Liver (tissue), 9 donors: Measurements from ENCODE around the gene KPNA6. TPM values are rescaled to one million over a fixed set of nuclear protein-coding genes. Genes with fewer than 3 reads are reported as not detected.

ENCODE experiments used
- DNase-seq: peaks from one replicate; pipeline ENCODE4 v3.0.0-alpha.2; 2017; ENCODE audit warnings: low spot score
- H3K27ac ChIP-seq, 2 donors: one replicate each; pipeline ENCODE4 v1.7.0; 2013; ENCODE audit warnings: inconsistent platforms in 2 of 2, low read length in 2 of 2, control low read depth in 1 of 2, low read depth in 1 of 2, mild to moderate bottlenecking in 1 of 2
- H3K27me3 ChIP-seq, 4 donors: one replicate each; pipeline versions ENCODE4 v1.6.1 to v1.7.0; 2013; ENCODE audit warnings: low read length in 3 of 4, inconsistent platforms in 1 of 4, mild to moderate bottlenecking in 1 of 4, moderate library complexity in 1 of 4; ENCODE audit not compliant: control insufficient read depth in 4 of 4, insufficient read depth in 4 of 4
- H3K36me3 ChIP-seq, 4 donors: one replicate each; pipeline versions ENCODE4 v1.6.1 to v1.7.0; 2013; ENCODE audit warnings: low read length in 3 of 4, mild to moderate bottlenecking in 3 of 4, low read depth in 1 of 4, moderate library complexity in 1 of 4; ENCODE audit not compliant: control insufficient read depth in 4 of 4, insufficient read depth in 3 of 4
- H3K4me1 ChIP-seq, 4 donors: one replicate each; pipeline versions ENCODE4 v1.6.1 to v1.7.0; 2013; ENCODE audit warnings: low read length in 3 of 4, mild to moderate bottlenecking in 3 of 4, moderate library complexity in 1 of 4; ENCODE audit not compliant: control insufficient read depth in 4 of 4, insufficient read depth in 4 of 4
- H3K4me3 ChIP-seq, 3 donors: one replicate each; pipeline versions ENCODE4 v1.6.1 to v1.7.0; 2013; ENCODE audit warnings: low read length in 3 of 3, control low read depth in 1 of 3, low read depth in 1 of 3, mild to moderate bottlenecking in 1 of 3
- H3K9ac ChIP-seq, 2 donors: one replicate each; pipeline ENCODE4 v1.7.0; 2013; ENCODE audit warnings: low read length in 2 of 2, mild to moderate bottlenecking in 2 of 2, moderate library complexity in 2 of 2, control low read depth in 1 of 2, low read depth in 1 of 2
- H3K9me3 ChIP-seq, 4 donors: one replicate each; pipeline versions ENCODE4 v1.6.1 to v1.7.0; 2013; ENCODE audit warnings: low read length in 3 of 4; ENCODE audit not compliant: control insufficient read depth in 4 of 4
- EGR1 ChIP-seq, 2 donors: IDR thresholded peaks; 2 replicates each; pipeline ENCODE4 v1.6.1; 2016 to 2018; ENCODE audit warnings: antibody characterized with exemption in 2 of 2, low read depth in 2 of 2
- FOXA2 ChIP-seq: IDR thresholded peaks from 2 replicates; pipeline ENCODE4 v1.6.1; 2016; ENCODE audit warnings: antibody characterized with exemption
- GABPA ChIP-seq, 2 donors: IDR thresholded peaks in 1 of 2; conservative IDR thresholded peaks in 1 of 2; 2 replicates each; pipeline ENCODE4 v1.6.1; 2016; ENCODE audit warnings: antibody characterized with exemption in 2 of 2, mild to moderate bottlenecking in 1 of 2, moderate library complexity in 1 of 2
- HNF4A ChIP-seq, 2 donors: conservative IDR thresholded peaks; 2 replicates each; pipeline ENCODE4 v1.6.1; 2016; ENCODE audit warnings: antibody characterized with exemption in 2 of 2, mild to moderate bottlenecking in 2 of 2
- HNF4G ChIP-seq: IDR thresholded peaks from 2 replicates; pipeline ENCODE4 v1.6.1; 2016; ENCODE audit warnings: antibody characterized with exemption
- JUND ChIP-seq, 2 donors: IDR thresholded peaks; 2 replicates each; pipeline ENCODE4 v1.6.1; 2016; ENCODE audit warnings: antibody characterized with exemption in 2 of 2
- RAD21 ChIP-seq, 2 donors: IDR thresholded peaks; 2 replicates each; pipeline ENCODE4 v1.6.1; 2016; ENCODE audit warnings: antibody characterized with exemption in 2 of 2, mild to moderate bottlenecking in 2 of 2
- TAF1 ChIP-seq: conservative IDR thresholded peaks from 2 replicates; pipeline ENCODE4 v1.6.1; 2016; ENCODE audit warnings: antibody characterized with exemption, mild to moderate bottlenecking
- YY1 ChIP-seq: IDR thresholded peaks from 2 replicates; pipeline ENCODE4 v1.6.1; 2016; ENCODE audit warnings: antibody characterized with exemption, mild to moderate bottlenecking
- ZBTB33 ChIP-seq: IDR thresholded peaks from 2 replicates; pipeline ENCODE4 v1.6.1; 2016; ENCODE audit warnings: antibody characterized with exemption
- WGBS: extraction: QIAGEN DNeasy Blood & Tissue Kit; methylation state at CpG from one replicate; pipeline ENCODE4 v1.1.7; 2013; 5-methylcytosine and 5-hydroxymethylcytosine counted together
- polyA plus RNA-seq, 2 donors: library from polyadenylated mRNA; stranded (reverse) in 1 of 2; unstranded in 1 of 2; fragments of 200-250 nt in 1 of 2; fragments of >200 nt in 1 of 2; fragmentation: Nextera tagmentation in 1 of 2; extraction: Ambion mirVana in 1 of 2; gene quantifications; one replicate each; pipeline versions ENCODE4 v1.2.1 to v1.2.3, GENCODE V29; 2013 to 2015
- total RNA-seq, 2 donors: library from RNA; depleted of rRNA; stranded (reverse); fragments of >200 nt; gene quantifications; one replicate each; pipeline ENCODE4 v1.2.3, GENCODE V29; 2014
- TF ChIP-seq, protein P1 (sequence below): IDR thresholded peaks from 2 replicates; pipeline ENCODE4 v1.6.1; 2016; ENCODE audit warnings: antibody characterized with exemption, mild to moderate bottlenecking
- TF ChIP-seq, protein P2 (sequence below): IDR thresholded peaks from 2 replicates; pipeline ENCODE4 v1.6.1; 2016; ENCODE audit warnings: antibody characterized with exemption
- TF ChIP-seq, protein P3 (sequence below): fragments of 150-350 bp; IDR thresholded peaks from 2 replicates; pipeline ENCODE4 v1.5.1; 2017; ENCODE audit warnings: improper control_type of control experiment, low read depth, low read length; ENCODE audit not compliant: missing input control
- donor health status: healthy.
- donor health status: healthy.
- donor health status: healthy.
- donor health status: healthy.
- donor health status: healthy.

Gene KPNA6
- total and polyA plus RNA-seq, 4 donors, result 9.3 to 23.2 (median 16.7) TPM

GRCh38 chr1:32105338-32105737 is 2.5 kb upstream of the KPNA6 start:
- peaks cover 3 to 15% (median 11%) of the 10 kb centered on the region in 4 donors for H3K4me1 ChIP-seq
- 98% methylated on average over 1 of the region's 1 CpG for WGBS
- no peaks in the 10 kb centered on the region for H3K27me3 ChIP-seq
- peaks cover 0 to 6% (median 0%) of the 10 kb centered on the region in 4 donors for H3K36me3 ChIP-seq
- no peak overlapping the region for H3K27ac ChIP-seq
- TF ChIP-seq EGR1 (IDR thresholded peaks at IDR 0.05; ENCODE audit: low read depth in 2 of 2) (no peak), GABPA (IDR thresholded peaks at IDR 0.05 in 1 of 2, conservative IDR thresholded peaks at IDR 0.05 in 1 of 2) (no peak), HNF4A (conservative IDR thresholded peaks at IDR 0.05) (no peak), RAD21 (IDR thresholded peaks at IDR 0.05) (no peak), JUND (IDR thresholded peaks at IDR 0.05) (no peak), FOXA2 (no peak)
- H3K9me3 ChIP-seq, result no peaks in the 10 kb centered on the region
- H3K9ac ChIP-seq, result no peak overlapping the region
- no peak for DNase-seq
- H3K4me3 ChIP-seq, result no peak overlapping the region

- TF ChIP-seq HNF4G (no peak), FOXA2 (no peak), ZBTB33 (no peak), TAF1 (no peak), YY1 (no peak), HNF4A (conservative IDR thresholded peaks at IDR 0.05) (no peak)
- TF ChIP-seq, protein P1, sequence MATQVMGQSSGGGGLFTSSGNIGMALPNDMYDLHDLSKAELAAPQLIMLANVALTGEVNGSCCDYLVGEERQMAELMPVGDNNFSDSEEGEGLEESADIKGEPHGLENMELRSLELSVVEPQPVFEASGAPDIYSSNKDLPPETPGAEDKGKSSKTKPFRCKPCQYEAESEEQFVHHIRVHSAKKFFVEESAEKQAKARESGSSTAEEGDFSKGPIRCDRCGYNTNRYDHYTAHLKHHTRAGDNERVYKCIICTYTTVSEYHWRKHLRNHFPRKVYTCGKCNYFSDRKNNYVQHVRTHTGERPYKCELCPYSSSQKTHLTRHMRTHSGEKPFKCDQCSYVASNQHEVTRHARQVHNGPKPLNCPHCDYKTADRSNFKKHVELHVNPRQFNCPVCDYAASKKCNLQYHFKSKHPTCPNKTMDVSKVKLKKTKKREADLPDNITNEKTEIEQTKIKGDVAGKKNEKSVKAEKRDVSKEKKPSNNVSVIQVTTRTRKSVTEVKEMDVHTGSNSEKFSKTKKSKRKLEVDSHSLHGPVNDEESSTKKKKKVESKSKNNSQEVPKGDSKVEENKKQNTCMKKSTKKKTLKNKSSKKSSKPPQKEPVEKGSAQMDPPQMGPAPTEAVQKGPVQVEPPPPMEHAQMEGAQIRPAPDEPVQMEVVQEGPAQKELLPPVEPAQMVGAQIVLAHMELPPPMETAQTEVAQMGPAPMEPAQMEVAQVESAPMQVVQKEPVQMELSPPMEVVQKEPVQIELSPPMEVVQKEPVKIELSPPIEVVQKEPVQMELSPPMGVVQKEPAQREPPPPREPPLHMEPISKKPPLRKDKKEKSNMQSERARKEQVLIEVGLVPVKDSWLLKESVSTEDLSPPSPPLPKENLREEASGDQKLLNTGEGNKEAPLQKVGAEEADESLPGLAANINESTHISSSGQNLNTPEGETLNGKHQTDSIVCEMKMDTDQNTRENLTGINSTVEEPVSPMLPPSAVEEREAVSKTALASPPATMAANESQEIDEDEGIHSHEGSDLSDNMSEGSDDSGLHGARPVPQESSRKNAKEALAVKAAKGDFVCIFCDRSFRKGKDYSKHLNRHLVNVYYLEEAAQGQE, result no peak
- TF ChIP-seq, protein P2, sequence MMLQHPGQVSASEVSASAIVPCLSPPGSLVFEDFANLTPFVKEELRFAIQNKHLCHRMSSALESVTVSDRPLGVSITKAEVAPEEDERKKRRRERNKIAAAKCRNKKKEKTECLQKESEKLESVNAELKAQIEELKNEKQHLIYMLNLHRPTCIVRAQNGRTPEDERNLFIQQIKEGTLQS, result no peak
- TF ChIP-seq, protein P3, sequence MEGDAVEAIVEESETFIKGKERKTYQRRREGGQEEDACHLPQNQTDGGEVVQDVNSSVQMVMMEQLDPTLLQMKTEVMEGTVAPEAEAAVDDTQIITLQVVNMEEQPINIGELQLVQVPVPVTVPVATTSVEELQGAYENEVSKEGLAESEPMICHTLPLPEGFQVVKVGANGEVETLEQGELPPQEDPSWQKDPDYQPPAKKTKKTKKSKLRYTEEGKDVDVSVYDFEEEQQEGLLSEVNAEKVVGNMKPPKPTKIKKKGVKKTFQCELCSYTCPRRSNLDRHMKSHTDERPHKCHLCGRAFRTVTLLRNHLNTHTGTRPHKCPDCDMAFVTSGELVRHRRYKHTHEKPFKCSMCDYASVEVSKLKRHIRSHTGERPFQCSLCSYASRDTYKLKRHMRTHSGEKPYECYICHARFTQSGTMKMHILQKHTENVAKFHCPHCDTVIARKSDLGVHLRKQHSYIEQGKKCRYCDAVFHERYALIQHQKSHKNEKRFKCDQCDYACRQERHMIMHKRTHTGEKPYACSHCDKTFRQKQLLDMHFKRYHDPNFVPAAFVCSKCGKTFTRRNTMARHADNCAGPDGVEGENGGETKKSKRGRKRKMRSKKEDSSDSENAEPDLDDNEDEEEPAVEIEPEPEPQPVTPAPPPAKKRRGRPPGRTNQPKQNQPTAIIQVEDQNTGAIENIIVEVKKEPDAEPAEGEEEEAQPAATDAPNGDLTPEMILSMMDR, result no peak
- Histone ChIP-seq H3K27ac (no peak overlapping the region), H3K9ac (no peak overlapping the region), H3K9me3 (no peaks in the 10 kb centered on the region), H3K4me3 (no peak overlapping the region), H3K4me1 (peaks cover 3 to 28% (median 17%) of the 10 kb centered on the region in 4 donors), H3K36me3 (peaks cover 0 to 6% (median 0%) of the 10 kb centered on the region in 4 donors), H3K27me3 (no peaks in the 10 kb centered on the region)
- WGBS, result 90% methylated on average over 9 of the region's 9 CpGs
- DNase-seq, result no peak
Observed at GRCh38 chr1:32106663-32107275, 1.1 kb upstream of the KPNA6 start.
